ENCODE data around the gene SP3.

SP3 gene

GRCh38 chr2:173996766-173997165 is 31.6 kb upstream of the SP3 start:
- DNase-seq = no peak

DNA sequence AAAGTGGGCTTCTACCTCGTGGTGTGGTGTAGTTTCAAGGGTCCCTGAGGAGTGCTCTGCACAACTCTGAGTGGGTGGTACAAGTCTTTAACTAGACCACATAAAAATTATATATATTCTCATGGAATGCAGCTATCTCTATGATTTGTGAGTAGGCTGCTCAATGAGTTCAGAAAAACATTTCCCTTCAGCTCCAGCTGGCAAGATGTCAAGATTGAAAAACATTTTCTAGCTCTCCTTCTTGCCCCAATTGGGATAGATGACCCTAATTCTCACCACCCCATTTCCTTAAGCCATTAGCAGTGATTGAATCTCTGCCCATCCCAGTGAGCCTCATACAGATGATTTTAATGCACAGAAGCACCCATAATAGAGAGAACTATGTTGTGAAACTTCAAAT is 28.3 kb upstream of the SP3 start:
- DNase-seq = no peak

DNA sequence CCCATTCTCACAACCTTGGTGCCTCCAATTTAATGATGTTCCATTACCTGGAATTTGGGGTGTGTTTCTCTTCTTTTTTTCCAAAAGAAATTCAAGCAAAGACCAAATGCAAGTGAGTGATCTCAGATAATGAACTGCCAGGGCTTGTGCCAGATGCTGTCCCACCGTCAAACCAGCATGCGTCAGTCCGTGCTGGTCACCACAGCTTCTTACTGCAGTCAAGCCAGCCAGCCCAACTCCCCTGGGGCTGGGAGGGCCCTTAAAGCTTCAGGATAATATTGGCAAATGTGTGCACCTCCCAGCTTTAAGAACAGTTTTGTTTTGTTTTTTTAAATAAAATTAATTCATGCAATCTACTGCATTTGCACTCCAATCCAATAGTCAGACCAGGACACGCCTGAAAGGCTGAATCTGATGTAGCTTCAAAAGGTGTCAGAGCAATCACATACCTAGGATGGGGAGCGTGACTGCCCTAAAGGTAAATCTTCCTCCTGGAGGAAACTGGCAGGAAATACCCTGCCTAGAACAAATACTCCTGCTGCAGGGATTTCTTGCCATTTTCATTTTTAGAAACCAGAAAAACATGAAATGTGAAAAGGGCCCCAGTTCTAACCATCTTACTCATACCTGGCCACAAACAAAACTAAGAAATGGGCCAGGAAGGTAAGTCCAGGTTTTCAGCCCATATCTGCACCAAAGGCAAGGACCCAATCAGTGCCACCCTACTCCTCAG is 26.8 kb upstream of the SP3 start:
- peak; percentile 76 for DNase-seq

DNA sequence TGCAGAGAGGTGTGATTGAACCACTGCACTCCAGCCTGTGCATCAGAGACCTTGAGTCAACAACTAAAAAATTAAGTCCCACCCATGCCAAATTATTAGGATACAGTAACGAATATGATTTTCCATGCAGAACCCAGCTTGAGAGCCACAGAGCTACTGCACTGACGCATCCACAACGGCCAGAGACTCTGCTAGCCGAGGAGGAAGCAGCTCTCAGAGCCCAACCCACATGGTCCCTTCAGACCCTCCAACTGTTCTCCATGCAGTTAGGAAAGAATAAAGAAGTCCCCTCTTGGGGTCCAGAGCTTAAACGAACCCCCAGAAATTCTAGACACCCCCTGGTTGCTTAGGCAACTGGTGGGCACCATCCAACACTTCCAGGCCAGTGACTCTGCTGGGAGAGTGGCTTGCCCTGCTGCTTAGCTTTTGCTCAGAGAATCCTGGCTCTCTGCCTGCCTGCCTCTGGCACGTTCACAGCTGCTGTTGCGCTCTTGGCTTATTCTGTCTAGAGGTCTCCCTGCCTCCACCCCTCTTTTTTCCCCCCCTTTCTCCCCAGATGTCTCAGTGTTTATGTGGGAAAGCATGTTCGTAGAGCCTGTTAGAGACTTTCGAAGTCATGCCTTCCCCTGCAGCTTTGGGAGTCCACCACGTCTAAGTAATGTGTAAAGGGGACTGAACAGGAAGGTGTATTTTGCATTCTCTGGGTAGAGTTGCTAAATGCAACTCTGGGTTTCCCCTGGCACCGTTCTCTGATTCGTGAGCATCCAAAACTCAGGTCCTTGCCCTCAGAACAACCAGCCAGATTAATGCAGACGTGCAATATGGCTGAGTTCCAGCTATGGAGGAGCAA is 26.0 kb upstream of the SP3 start:
- DNase-seq = peak; percentile 93

DNA sequence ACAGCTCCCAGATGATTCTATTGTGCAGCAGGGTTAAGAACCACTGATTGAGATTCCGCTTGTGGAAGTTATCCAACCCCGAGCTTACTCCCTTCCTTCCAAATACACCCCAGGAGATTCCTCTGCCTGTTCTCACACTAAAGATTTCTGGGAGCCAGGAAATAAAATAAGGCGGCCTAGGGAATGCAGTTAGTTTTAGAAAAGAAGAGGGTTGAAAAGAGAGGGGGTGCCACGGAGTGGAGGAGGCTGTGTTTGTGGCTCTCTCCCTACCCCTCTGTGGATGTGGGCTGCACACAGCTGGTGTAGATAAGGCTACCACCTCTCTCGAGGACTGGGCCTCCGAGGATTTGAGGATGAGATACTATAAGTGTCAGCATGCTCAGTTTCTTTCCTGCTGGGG is 25.1 kb upstream of the SP3 start:
- peak; percentile 51 for DNase-seq

DNA sequence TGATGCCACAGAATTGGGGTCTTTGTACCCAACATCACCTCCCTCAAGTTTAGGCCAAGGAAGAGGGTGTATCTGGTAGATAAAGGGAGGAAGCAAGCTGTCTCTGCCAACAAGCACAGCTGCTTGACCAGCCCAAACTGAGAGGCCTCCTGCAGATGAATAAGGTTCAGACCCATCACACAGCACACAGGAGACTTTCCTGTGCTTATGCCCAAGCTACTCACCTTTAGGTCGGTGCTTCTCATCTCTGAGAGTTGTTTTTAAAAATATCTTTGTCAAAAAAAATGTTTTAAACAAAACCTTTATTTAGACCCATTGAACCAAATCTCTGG is 24.7 kb upstream of the SP3 start:
- DNase-seq = no peak

GRCh38 chr2:173989160-173989883 is 24.1 kb upstream of the SP3 start:
- no peak for DNase-seq

- DNase-seq = peak; percentile 63
These were observed 21.6 kb upstream of the SP3 start for GRCh38 chr2:173986805-173987204.

GRCh38 chr2:173985605-173985992 is 20.4 kb upstream of the SP3 start:
- DNase-seq = no peak

DNA sequence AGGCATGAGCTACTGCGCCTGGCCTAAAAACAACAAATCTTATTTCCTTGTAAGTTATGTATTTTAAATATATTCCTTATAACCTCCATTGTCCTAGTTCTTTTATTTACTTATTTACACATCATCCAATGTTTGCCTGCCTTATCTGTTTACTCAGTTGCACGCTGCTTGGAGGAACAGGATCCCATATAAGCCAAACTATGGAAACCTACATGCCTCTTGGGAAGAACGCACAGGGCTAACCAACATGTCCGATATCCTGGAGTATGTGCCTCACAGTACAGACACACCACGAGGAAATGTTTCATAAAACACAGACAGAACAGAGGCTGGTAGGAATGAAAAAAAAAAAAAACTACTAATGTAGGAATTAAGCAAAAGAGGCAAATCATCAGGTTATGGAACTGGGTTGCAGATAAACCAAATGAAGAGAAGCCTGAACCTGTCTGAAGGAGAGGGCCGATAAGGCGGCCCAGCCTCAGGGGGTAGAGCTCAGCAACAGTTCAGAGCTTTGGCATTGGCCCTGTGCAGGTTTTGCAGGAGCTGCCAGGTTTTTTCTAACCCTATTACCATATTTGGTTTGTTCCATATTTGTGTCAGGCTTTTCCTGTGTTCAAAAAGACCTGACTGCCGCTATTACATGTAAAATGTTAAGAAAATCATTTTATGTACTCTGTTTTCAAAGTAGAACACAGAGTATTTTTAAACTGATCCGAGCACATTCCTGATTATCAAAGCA is 19.9 kb upstream of the SP3 start:
- DNase-seq = no peak

DNA sequence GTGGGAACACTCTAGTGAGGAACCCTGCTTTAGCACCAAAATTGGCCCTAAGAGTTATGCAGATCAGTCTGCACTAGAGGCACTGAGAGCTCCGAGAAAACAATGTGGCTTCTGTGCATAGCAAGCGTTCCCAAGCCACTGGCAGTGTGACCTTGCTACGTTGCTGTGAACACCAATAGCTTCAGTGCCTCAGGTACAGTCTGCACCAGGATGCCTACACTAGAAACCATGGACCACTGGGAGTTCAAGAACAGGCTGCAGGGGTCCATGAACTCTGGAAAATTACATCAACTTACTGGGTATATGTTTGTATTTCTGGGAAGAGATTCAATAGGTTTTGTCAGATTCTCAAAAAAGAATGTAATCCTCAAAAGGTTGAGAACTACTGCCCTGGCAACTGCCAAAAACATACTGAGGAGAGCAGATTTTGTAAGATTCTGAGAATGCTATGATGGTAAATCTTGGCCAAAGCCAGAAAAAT is 18.3 kb upstream of the SP3 start:
- DNase-seq = peak; percentile 38

- DNase-seq = peak; percentile 73
These were observed 17.7 kb upstream of the SP3 start for GRCh38 chr2:173982918-173983317.

GRCh38 chr2:173982182-173982714 is 17.1 kb upstream of the SP3 start:
- DNase-seq = no peak

- DNase-seq = no peak
These were observed 16.3 kb upstream of the SP3 start for GRCh38 chr2:173981520-173981919.

GRCh38 chr2:173979751-173980351 is 14.7 kb upstream of the SP3 start:
- DNase-seq = no peak

GRCh38 chr2:173978447-173978846 is 13.3 kb upstream of the SP3 start:
- DNase-seq = no peak

GRCh38 chr2:173972636-173973035 is 7.5 kb upstream of the SP3 start:
- DNase-seq = no peak

- no peak for DNase-seq
These were observed 7.0 kb upstream of the SP3 start for GRCh38 chr2:173972165-173972564.

DNA sequence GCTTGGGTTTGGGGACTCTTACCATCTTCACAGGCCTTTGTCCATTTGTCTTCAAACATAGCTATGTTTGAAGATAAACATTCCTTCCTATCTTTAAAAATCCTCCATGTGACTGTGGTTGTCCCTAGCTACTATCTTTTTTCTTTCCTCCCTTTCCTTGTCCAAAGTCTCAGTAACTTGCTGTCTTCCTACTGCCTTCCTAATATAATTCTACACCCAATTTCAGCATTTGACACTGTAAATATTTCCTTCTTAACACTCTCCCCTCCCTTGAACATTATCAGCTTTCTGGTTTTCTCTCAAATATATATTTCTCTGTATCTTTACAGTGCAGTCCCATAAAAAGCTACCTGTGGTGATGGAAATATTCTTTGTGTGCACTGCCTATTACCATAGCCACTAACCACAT is 5.3 kb upstream of the SP3 start:
- DNase-seq = no peak

DNA sequence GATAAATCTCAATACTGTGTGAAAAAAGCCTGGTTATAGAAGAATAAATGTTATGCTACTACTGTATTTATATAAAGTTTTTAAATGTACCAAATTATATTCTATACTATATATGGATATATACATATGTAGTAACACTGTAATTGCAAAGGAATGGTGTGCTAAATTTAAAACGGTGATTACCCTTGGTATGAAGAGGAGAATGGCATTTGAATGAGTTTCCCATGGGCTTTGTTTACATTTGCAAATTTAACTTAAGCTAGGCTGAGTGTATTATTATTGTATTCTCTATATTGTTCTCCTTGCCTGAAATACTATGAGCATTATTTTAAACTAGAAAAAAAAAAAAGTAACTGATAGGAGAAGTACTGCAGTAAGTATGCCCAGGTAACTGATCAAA is 4.7 kb upstream of the SP3 start:
- DNase-seq = no peak

DNA sequence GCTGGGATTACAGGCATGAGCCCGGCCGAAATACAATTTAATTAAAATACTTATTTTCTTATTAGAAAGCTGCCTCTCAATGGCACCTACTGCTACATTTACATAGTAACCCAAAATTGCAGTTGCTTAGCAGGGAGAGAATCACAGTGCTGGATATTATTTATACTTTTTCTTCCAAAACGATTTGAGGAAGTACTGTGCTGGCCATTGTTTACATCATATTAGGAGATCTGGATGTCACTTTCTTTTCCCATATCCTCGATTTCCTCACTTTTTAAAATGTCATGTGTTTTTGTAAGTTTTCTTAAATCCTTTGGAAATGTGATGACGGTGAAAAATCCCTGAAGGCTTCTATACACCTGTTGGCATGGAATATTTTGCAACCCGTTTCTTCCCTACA is 3.4 kb upstream of the SP3 start:
- DNase-seq = no peak

Data from femur (tissue), 1 donor.